ENCODE results near the gene IL2RA.
"Not testable (repeated sequence)": the region's sequence is repeated elsewhere in the genome, so short reads cannot be mapped to it uniquely, and the experiment has no call there.

The IL2RA gene

GRCh38 chr10:6056411-6057135 lies 5.6 kb downstream of the IL2RA start:
- ATAC-seq, result no peak

DNA sequence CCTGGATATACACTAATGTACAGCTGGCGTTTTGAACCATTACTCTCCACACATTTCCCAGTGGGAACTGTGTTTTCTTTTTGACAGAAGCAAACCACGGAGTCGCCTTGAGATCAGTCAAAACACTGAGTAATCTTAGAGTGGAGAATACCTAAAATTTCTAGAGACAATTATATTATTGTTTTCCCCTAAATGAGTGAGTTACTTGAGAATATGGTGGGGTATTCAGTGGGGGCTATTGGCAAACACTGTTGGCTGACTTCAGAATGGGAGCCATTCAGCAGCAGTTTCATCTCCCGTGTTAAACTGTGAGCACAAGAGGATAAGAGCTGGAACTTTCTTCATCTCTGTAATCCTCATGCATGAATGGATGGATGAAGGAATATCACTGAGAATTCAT lies 6.2 kb downstream of the IL2RA start:
- no peak for ATAC-seq

- ATAC-seq, result no peak
These were observed 7.3 kb downstream of the IL2RA start for GRCh38 chr10:6054884-6055283.

- ATAC-seq, result no peak
These were observed 8.1 kb downstream of the IL2RA start for GRCh38 chr10:6053816-6054631.

DNA sequence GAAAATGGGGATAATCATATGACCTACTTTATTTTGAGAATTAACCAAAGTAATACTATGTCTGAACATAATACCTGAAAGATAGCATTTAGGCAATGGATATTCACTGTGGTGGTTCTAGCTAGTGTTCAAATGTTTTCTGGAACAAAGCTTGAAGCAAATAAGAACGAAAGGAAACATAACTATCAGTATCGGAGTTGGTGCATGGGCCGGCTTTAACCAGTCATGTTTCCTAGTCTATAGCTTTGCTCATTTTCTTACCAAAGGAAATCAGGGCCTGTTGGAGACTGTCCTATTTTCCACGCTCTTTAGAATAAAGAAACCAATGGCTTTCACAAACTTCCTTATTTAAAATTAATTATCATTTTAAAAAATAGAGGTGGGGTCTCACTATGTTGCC lies 8.9 kb downstream of the IL2RA start:
- ATAC-seq, result no peak

GRCh38 chr10:6052247-6053221 lies 9.6 kb downstream of the IL2RA start:
- ATAC-seq, result peak; percentile 44 to 50

DNA sequence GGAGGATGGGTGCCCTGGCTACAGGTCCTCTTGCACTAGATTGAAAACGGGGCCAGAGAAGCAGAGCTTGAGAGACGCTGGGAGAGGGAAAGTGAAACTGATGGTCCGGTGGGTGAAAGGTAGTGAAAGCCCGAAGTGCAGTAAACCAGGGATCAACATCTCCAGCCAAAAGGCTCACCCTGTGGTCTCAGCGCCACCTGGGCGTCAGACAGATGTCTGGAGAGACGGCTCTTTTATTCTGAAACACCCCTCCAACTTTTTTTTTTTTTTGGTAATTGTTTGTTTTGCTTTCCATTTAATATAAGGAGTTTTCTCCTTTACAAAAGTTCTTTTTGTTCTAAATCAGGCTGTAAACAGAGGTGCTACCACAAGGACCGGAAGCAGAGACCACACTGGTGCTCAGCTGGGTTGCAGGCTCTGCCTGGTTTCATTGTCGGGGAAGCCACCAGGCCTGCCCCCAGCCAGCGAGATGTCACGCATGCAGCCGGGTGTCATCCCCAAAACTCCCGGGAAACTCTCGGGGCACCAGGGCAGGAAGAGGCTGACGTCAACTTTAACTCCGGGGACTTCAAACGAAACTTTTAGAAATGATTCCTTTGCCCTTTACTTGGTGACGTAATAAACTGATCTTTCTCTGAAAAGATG lies 11.2 kb downstream of the IL2RA start:
- peak; percentile 52 to 53 for ATAC-seq

GRCh38 chr10:6049031-6049400 lies 13.2 kb downstream of the IL2RA start:
- no peak for ATAC-seq

GRCh38 chr10:6048281-6049030 lies 13.7 kb downstream of the IL2RA start:
- ATAC-seq, result no peak

GRCh38 chr10:6047847-6048246 lies 14.3 kb downstream of the IL2RA start:
- ATAC-seq, result no peak

GRCh38 chr10:6046773-6047611 lies 15.2 kb downstream of the IL2RA start:
- no peak for ATAC-seq

DNA sequence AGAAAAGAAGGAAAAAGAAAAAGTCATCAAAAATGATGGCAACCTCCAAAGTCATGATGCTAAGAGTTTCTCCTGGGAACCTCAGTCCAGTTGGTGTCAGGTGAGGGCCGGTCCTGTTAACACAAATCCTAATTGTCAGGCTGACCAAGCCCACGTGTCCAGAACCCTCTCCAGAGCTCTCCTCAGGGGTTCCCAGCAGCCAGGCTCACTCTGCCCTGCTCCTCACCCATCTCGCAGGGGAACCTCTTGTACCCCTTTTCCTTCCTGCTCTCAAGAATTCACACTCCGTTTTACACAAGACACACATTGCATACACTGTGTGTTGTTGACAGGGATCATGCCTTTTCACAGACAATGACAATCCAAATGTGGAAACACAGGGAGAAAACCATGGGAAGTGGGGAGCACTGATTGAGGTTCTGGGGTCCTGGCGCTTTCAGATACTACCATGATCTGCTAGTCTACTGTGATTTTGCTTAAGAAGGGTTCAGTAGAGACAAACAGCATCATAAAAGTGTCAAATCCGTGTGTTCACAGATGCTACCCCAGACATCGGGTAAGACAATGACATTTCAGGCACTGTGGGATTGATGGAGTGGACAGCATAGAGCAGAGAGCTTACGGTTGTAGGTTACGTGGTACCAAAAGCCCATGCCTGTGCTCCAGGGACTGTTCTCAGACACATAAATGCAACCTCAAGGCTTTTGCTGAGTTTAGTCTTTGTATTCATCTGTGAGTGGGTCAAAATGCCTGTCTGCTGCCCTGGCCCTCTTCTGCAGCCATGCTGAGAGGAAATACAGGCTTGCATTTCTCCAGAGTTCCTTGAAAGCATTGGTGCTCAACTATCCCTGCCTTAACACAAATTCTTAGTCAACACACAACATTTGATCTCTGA lies 16.0 kb downstream of the IL2RA start:
- no peak for ATAC-seq

DNA sequence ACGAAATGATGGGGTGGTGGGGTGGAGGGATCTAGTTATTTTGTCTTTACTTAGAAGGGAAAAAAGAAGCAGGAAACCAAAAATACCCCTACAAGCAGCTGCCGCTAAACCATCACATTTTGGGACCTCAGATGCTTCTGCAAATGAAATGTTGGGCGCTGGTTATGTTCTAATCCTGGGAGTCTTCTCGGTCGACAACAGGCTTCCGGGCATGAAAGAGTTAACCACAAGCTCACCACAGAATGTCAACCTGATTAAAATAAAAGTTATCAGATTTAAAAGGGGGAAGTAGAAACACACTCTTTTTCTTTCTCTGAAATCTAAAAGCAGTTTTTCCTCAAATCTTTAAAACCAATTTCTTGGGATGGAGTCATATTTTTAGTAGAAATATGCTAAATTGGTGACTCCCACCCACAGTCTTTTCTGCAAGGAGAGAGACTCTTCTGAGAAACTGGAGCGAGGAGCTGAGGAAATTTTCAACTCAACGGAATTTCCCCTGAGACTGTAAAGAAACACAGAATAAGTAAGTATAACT lies 16.8 kb downstream of the IL2RA start:
- peak; percentile 8 to 26 for ATAC-seq

DNA sequence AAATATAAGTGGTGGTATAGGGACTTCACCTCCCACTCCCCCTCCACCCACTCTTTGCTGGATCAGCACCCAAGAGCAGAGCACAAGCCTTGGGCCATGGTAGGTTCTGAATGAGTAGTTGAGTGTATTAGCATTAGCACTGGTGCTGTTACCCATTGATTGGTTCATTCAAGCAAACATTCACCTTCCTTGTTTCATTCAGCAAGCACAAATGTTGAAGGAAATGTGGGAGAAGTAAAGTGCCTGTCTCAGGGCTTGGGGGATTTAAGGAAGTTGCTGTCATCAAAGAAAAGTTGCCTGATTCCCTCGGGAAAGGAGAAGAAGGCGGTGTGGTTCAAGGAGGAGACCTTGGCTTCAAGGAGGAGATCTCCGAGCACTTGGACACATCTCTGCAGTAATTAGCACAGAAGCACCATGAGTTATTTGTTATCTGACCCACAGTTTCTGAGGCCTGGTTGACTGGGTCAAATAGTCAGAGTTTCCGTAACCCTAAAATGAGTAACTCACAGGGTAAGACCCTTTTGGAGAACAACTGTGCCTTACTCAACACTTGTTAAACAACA lies 17.3 kb downstream of the IL2RA start:
- ATAC-seq, result peak; percentile 67 to 68

GRCh38 chr10:6044060-6044459 lies 18.1 kb downstream of the IL2RA start:
- ATAC-seq, result no peak

GRCh38 chr10:6043377-6043776 lies 18.8 kb downstream of the IL2RA start:
- not testable (repeated sequence) for ATAC-seq

- no peak for ATAC-seq
These were observed 22.0 kb downstream of the IL2RA start for GRCh38 chr10:6040205-6040604.

GRCh38 chr10:6039711-6040110 lies 22.5 kb downstream of the IL2RA start:
- ATAC-seq, result no peak

DNA sequence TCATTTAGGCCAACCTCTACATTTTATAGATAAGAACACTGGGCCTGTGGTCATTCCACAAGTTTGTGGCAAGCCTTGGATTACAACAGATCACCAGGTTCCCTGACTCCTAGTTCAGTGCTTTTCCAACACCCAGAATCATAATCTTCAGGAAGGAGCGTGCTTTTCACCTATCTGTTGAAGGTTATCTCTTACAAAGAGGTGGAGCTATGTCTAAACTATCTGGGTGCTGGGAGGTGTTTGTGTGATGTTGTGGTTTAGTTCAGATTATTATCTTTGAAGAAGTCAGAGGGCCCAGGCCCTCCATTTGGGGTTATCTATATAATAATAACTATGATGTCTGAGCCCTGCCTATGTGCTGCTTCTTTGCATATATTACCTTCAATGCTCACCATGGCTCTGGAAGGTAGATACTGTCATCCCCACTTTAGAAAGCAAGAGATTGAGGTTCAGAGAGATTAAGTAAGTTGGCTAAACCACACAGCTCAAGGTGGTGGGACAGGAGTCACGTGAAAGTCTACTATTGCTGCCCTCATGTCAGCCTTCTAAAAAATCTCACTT lies 24.0 kb downstream of the IL2RA start:
- ATAC-seq, result peak; percentile 64

All from activated CD4-positive, CD25-positive, alpha-beta regulatory T cell treated with anti-CD3 and anti-CD28 coated beads, Interleukin-2, amount 50 U/mL, for 24 hours (primary cell).